GM18907 (cell line): ENCODE results near the gene TDP2.
"Not testable (repeated sequence)": the region's sequence is repeated elsewhere in the genome, so short reads cannot be mapped to it uniquely, and the experiment has no call there.

ENCODE experiments used
- ATAC-seq: cut with Tn5 transposase; IDR thresholded peaks from one replicate; pipeline ENCODE4 v1.9.1; 2021; ENCODE audit warnings: mild to moderate bottlenecking, moderate library complexity; ENCODE audit not compliant: unreplicated experiment

Gene TDP2

GRCh38 chr6:24655215-24655614 is 11.5 kb downstream of the TDP2 start:
- no peak for ATAC-seq

- no peak for ATAC-seq
Observed at GRCh38 chr6:24650365-24650764, 16.3 kb downstream of the TDP2 start.

- no peak for ATAC-seq
Observed at GRCh38 chr6:24649691-24650090, 17.0 kb downstream of the TDP2 start.

- ATAC-seq = no peak
Observed at GRCh38 chr6:24648276-24648675, 18.4 kb downstream of the TDP2 start.

GRCh38 chr6:24646771-24647170 is 19.9 kb downstream of the TDP2 start:
- ATAC-seq = no peak

- no peak for ATAC-seq
Observed at GRCh38 chr6:24644377-24644776, 22.3 kb downstream of the TDP2 start.

- ATAC-seq = no peak
Observed at GRCh38 chr6:24643920-24644319, 22.8 kb downstream of the TDP2 start.

- no peak for ATAC-seq
Observed at GRCh38 chr6:24642061-24642460, 24.6 kb downstream of the TDP2 start.

GRCh38 chr6:24640631-24641030 is 26.1 kb downstream of the TDP2 start:
- ATAC-seq = not testable (repeated sequence)

GRCh38 chr6:24640166-24640565 is 26.5 kb downstream of the TDP2 start:
- ATAC-seq = no peak

- no peak for ATAC-seq
Observed at GRCh38 chr6:24636681-24637080, 30.0 kb downstream of the TDP2 start.

- no peak for ATAC-seq
Observed at GRCh38 chr6:24632573-24632972, 34.1 kb downstream of the TDP2 start.

- no peak for ATAC-seq
Observed at GRCh38 chr6:24631671-24632070, 35.0 kb downstream of the TDP2 start.

- ATAC-seq = no peak
Observed at GRCh38 chr6:24630856-24631505, 35.7 kb downstream of the TDP2 start.

- ATAC-seq = no peak
Observed at GRCh38 chr6:24621626-24622289, 44.9 kb downstream of the TDP2 start.

GRCh38 chr6:24620637-24621036 is 46.1 kb downstream of the TDP2 start:
- no peak for ATAC-seq

- no peak for ATAC-seq
Observed at GRCh38 chr6:24619661-24620060, 47.0 kb downstream of the TDP2 start.

- ATAC-seq = no peak
Observed at GRCh38 chr6:24614648-24615047, 52.1 kb downstream of the TDP2 start.

- ATAC-seq = no peak
Observed at GRCh38 chr6:24614043-24614420, 52.7 kb downstream of the TDP2 start.

- ATAC-seq = no peak
Observed at GRCh38 chr6:24613361-24614042, 53.2 kb downstream of the TDP2 start.

- no peak for ATAC-seq
Observed at GRCh38 chr6:24610672-24611071, 56.0 kb downstream of the TDP2 start.
